ENCODE results near the gene NKIRAS1. TPM values are rescaled to one million over a fixed set of nuclear protein-coding genes. Genes with fewer than 3 reads are reported as not detected.

Gene NKIRAS1
- polyA plus RNA-seq, 1 experiment, result 5.1 TPM

GRCh38 chr3:23941440-23941839 is 24.6 kb upstream of the NKIRAS1 start:
- POLR2A ChIA-PET, result no interaction called here

GRCh38 chr3:23940775-23941174 is 24.0 kb upstream of the NKIRAS1 start:
- CTCF ChIA-PET, result no interaction called here
- DNase-seq (ENCODE audit: low read depth), result no peak
- H3K4me3 ChIP-seq (ENCODE audit: low read depth, low read length), result no peak overlapping the region
- TF ChIP-seq CTCF (IDR thresholded peaks at IDR 0.05; ENCODE audit: insufficient read depth, low read depth, low read length), result no peak
- POLR2A ChIA-PET, result no interaction called here
- H3K36me3 ChIP-seq (ENCODE audit: control insufficient read depth, insufficient read depth, low read length), result no peaks in the 10 kb centered on the region
- peaks cover 2% of the 10 kb centered on the region; the same call in 1 of the 2 replicates for H3K27me3 ChIP-seq (ENCODE audit: control insufficient read depth, insufficient read depth, low read length)

More at GRCh38 chr3:23941440-23941839, 24.6 kb upstream of the NKIRAS1 start:
- Histone ChIP-seq H3K36me3 (ENCODE audit: control insufficient read depth, insufficient read depth, low read length) (no peaks in the 10 kb centered on the region), H3K27me3 (ENCODE audit: control insufficient read depth, insufficient read depth, low read length) (no peaks in the 10 kb centered on the region), H3K4me3 (ENCODE audit: low read depth, low read length) (no peak overlapping the region)
- no peak for DNase-seq (ENCODE audit: low read depth)
- CTCF ChIA-PET, result no interaction called here
- TF ChIP-seq CTCF (IDR thresholded peaks at IDR 0.05; ENCODE audit: insufficient read depth, low read depth, low read length), result no peak

DNA sequence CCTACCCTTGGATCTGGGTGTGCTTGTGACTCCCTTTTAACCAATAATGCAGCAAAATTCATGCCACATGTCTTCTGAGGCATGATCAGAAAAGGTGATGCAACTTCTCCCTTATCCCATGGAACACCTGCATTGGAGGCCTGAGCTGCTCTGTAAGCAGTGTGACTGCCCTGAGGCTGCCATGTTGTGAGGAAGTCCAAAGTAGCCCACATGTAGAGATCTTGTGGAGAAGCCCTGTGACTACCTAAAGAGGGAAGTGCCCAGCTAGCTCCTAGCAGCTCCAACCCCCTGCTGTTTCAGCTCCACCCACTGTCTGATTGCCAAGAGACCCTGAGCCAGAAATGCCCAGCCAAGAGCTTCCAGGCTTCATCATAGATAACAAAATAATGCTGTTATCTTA is 21.9 kb upstream of the NKIRAS1 start:
- no peak for DNase-seq (ENCODE audit: low read depth)

DNA sequence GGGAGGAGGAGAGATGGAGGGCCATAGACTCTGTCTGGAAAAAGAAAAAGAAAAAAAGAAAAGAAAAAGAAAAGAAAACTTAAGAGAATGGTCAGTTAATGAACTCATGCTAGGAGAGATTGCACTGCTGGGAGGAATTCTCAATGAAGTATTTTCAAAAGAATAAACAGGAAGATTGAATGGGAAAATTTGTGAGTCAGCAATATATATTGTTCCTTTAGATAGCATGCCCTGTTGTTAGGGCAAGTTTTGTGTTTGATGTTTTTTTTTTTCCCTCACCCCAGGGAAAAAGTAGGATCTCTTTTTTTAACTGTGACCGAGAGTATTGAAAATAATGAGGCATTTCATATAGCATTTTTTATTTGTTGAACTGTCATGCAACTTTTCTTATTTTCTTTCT is 20.5 kb upstream of the NKIRAS1 start:
- peaks cover 2% of the 10 kb centered on the region; the same call in 1 of the 2 replicates for H3K27me3 ChIP-seq (ENCODE audit: control insufficient read depth, insufficient read depth, low read length)
- no peak for DNase-seq (ENCODE audit: low read depth)
- H3K4me3 ChIP-seq (ENCODE audit: low read depth, low read length), result no peak overlapping the region
- TF ChIP-seq CTCF (IDR thresholded peaks at IDR 0.05; ENCODE audit: insufficient read depth, low read depth, low read length), result no peak
- no peaks in the 10 kb centered on the region for H3K36me3 ChIP-seq (ENCODE audit: control insufficient read depth, insufficient read depth, low read length)
- ChIA-PET CTCF (no interaction called here), POLR2A (no interaction called here)

More for the DNA sequence above, 21.9 kb upstream of the NKIRAS1 start:
- Histone ChIP-seq H3K4me3 (ENCODE audit: low read depth, low read length) (no peak overlapping the region), H3K36me3 (ENCODE audit: control insufficient read depth, insufficient read depth, low read length) (no peaks in the 10 kb centered on the region), H3K27me3 (ENCODE audit: control insufficient read depth, insufficient read depth, low read length) (peaks cover 2% of the 10 kb centered on the region; the same call in 1 of the 2 replicates)
- ChIA-PET POLR2A (no interaction called here), CTCF (no interaction called here)
- no peak for TF ChIP-seq CTCF (IDR thresholded peaks at IDR 0.05; ENCODE audit: insufficient read depth, low read depth, low read length)

- ChIA-PET POLR2A (no interaction called here), CTCF (no interaction called here)
- Histone ChIP-seq H3K27me3 (ENCODE audit: control insufficient read depth, insufficient read depth, low read length) (peaks cover 2% of the 10 kb centered on the region; the same call in 1 of the 2 replicates), H3K36me3 (ENCODE audit: control insufficient read depth, insufficient read depth, low read length) (no peaks in the 10 kb centered on the region), H3K4me3 (ENCODE audit: low read depth, low read length) (no peak overlapping the region)
- DNase-seq (ENCODE audit: low read depth), result no peak
- no peak for TF ChIP-seq CTCF (IDR thresholded peaks at IDR 0.05; ENCODE audit: insufficient read depth, low read depth, low read length)
Measured at GRCh38 chr3:23934253-23934652, 17.5 kb upstream of the NKIRAS1 start.
